Breast epithelium (tissue), 4 donors: ENCODE results near the gene HPD. TPM values are rescaled to one million over a fixed set of nuclear protein-coding genes. Genes with fewer than 3 reads are reported as not detected.
A peak's percentile ranks its signal among the peaks of the same experiment; 100 is the strongest.

Experiments used
- DNase-seq, 2 donors: peaks; one replicate each; pipeline ENCODE4 v3.0.0-alpha.2; 2019; ENCODE audit warnings: low spot score in 2 of 2
- H3K27ac ChIP-seq, 2 donors: fragments of 200-600 bp; sonication (generic) in 1 of 2; one replicate each; pipeline ENCODE4 v1.5.1; 2016 to 2019; ENCODE audit warnings: mild to moderate bottlenecking in 1 of 2
- H3K27me3 ChIP-seq, 2 donors: fragments of 200-600 bp; sonication (generic) in 1 of 2; one replicate each; pipeline versions ENCODE4 v1.5.1 to v1.6.0; 2017 to 2019; ENCODE audit warnings: control low read depth in 1 of 2, mild to moderate bottlenecking in 1 of 2
- H3K36me3 ChIP-seq: fragments of 200-600 bp; one replicate; pipeline ENCODE4 v1.5.1; 2019
- H3K4me1 ChIP-seq, 2 donors: fragments of 200-600 bp; sonication (generic); one replicate each; pipeline ENCODE4 v1.5.1; 2016 to 2019; ENCODE audit warnings: control low read depth in 1 of 2
- H3K4me3 ChIP-seq, 3 donors: fragments of 200-600 bp; sonication (generic); 1 replicate in 2 of 3; 2 replicates in 1 of 3; pipeline ENCODE4 v1.5.1; 2016 to 2019; ENCODE audit warnings: mild to moderate bottlenecking in 3 of 3, moderate library complexity in 2 of 3
- H3K9me3 ChIP-seq, 2 donors: fragments of 200-600 bp; sonication (generic) in 1 of 2; one replicate each; pipeline ENCODE4 v1.5.1; 2016 to 2019; ENCODE audit warnings: control low read depth in 1 of 2
- POLR2A ChIP-seq: fragments of 450-650 bp; IDR thresholded peaks from one replicate; pipeline ENCODE4 v1.6.1; 2016; ENCODE audit warnings: antibody characterized with exemption, mild to moderate bottlenecking, moderate library complexity
- POLR2AphosphoS5 ChIP-seq, 3 donors: sonication (generic); formaldehyde crosslinking; IDR thresholded peaks; one replicate each; pipeline ENCODE4 v1.6.1; 2017; ENCODE audit warnings: antibody characterized with exemption in 3 of 3
- intact Hi-C: fragments of 100-400 bp; cut with DNase I; formaldehyde crosslinking; loops from one replicate; pipeline ENCODE4 v1.15.1; 2023; ENCODE audit warnings: low total_unique reads
- total RNA-seq, 3 donors: library from RNA; depleted of rRNA; stranded (reverse); fragments of >200 nt; gene quantifications; one replicate each; pipeline ENCODE4 v1.1.0, GENCODE V29; 2016
- TF ChIP-seq, protein P1 (sequence below), 3 donors: fragments of 450-650 bp; IDR thresholded peaks; one replicate each; pipeline ENCODE4 v1.5.1; 2016 to 2017; ENCODE audit warnings: antibody characterized with exemption in 3 of 3, mild to moderate bottlenecking in 3 of 3, moderate library complexity in 3 of 3

HPD gene
- total RNA-seq, 3 donors from 2014 or later, result 0.64 to 1.6 TPM; not detected in 1

DNA sequence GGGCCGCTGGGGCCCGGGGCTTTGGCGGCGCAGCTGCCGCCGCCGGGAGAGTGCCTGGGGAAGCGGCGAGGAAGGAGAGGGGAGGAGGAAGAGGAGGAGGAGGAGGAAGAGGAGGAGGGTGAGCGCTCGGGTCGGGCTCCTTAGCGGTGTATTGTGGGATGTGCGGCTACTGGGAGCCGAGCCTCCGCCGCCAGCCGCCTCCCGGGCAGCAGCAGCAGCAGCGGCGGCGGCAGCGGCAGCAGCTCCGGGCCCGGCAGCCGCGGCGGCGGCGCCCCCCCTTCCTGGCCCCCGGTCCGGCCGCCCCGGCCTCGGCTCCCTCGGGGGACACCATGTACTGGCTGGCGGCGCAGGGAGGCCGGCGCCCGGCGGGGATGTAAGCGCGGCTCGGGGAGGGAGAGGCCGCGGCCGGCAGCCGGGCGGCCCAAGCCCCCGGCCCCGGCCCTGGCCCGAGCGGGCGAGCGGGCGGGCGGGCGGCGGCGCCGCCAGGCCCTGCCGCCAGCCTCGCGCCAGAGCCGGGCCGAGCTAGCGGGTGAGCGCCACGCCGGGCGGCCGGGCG lies 54.7 kb downstream of the HPD start, which contains the start of gene SETD1B:
TSS of gene SETD1B (plus strand) at position 149 of the 556 bp plus-strand sequence. CDS start 729 bp downstream, outside the sequence.
- Histone ChIP-seq H3K4me1 (peaks cover 0 to 10% of the 10 kb centered on the region in 2 donors), H3K9me3 (no peaks in the 10 kb centered on the region), H3K36me3 (no peaks in the 10 kb centered on the region), H3K27me3 (no peaks in the 10 kb centered on the region), H3K4me3 (peak within 1 kb of the TSS; percentile 76 to 95 (median 80)), H3K27ac (peak within 1 kb of the TSS; percentile 100)
- intact Hi-C loops, result no loop called here
- no peak for DNase-seq
- TF ChIP-seq POLR2AphosphoS5 (IDR thresholded peaks at IDR 0.05) (no peak), POLR2A (no peak)
- TF ChIP-seq, protein P1, sequence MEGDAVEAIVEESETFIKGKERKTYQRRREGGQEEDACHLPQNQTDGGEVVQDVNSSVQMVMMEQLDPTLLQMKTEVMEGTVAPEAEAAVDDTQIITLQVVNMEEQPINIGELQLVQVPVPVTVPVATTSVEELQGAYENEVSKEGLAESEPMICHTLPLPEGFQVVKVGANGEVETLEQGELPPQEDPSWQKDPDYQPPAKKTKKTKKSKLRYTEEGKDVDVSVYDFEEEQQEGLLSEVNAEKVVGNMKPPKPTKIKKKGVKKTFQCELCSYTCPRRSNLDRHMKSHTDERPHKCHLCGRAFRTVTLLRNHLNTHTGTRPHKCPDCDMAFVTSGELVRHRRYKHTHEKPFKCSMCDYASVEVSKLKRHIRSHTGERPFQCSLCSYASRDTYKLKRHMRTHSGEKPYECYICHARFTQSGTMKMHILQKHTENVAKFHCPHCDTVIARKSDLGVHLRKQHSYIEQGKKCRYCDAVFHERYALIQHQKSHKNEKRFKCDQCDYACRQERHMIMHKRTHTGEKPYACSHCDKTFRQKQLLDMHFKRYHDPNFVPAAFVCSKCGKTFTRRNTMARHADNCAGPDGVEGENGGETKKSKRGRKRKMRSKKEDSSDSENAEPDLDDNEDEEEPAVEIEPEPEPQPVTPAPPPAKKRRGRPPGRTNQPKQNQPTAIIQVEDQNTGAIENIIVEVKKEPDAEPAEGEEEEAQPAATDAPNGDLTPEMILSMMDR (IDR thresholded peaks at IDR 0.05), result no peak

DNA sequence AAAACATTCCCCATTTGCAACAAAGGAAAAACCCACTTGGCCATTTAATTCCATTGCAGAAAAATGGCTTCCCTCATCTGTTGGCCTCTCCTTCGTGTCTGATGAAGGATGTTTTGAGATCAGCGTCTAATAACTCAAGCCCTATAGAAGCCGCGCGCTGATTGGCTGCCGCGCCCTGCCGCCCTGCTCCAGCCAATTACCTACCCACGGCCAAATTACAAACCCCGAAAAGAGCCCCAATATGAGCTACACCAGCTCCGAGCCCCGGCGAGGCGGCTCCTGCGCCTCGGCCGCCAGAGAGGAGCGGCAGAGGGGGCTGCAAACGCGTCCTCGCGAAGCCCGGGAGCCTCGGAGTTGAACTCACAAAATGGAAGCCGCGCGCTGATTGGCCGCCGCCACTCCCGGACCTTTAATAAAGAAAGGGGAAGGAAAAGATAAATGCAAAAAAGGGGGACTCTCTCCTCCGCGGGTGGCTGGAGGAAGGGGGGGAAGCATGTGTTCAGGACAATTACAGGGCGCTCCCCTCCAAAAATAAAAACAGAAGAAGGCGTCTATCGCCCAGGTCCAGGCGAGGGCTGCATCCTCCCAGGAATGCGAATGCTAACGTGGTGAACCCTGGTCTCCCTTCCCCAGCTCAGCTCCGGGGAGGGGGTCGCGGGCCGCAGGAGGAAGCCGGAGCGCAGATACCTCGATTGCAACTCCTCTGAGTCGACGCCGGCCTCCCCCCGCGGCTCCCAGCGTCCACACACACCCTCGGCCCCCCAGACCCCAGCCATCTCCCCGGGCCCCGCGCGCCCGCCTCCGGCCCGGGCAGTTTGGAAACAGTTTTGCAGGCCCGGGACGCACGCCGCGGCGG lies 55.6 kb downstream of the HPD start:
- no peaks in the 10 kb centered on the region for H3K36me3 ChIP-seq
- intact Hi-C loops, result no loop called here
- H3K27ac ChIP-seq, result peak overlapping the region; percentile 100
- H3K4me3 ChIP-seq, result peak overlapping the region; percentile 76 to 95 (median 80)
- no peaks in the 10 kb centered on the region for H3K9me3 ChIP-seq
- no peaks in the 10 kb centered on the region for H3K27me3 ChIP-seq
- TF ChIP-seq, protein P1 (IDR thresholded peaks at IDR 0.05), result peak in 1 of 3 donors; percentile 7
- TF ChIP-seq POLR2AphosphoS5 (IDR thresholded peaks at IDR 0.05) (peak; percentile 66 to 97 (median 95)), POLR2A (peak; percentile 95)
- DNase-seq, result peak; percentile 88 to 93
- H3K4me1 ChIP-seq, result peaks cover 6 to 19% of the 10 kb centered on the region in 2 donors

DNA sequence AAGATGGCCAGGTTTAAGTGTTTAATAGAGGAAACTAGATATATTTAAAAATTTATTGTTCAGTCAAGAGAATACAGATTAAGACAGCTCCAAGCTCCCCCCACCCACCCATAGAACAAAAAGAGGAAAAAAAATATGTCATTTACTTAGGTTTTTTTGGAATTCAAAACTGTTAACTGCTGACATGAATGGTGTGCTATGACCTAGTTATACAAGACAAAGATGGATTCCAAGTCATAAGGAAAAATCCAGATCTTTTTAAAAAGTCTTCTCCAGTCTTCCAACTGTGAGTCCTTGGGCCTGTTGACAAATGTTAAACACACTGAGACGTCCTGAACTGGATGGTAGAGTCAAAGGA lies 56.2 kb downstream of the HPD start:
- intact Hi-C loops, result no loop called here
- no peak for DNase-seq
- peak overlapping the region; percentile 76 to 95 (median 80) for H3K4me3 ChIP-seq
- no peaks in the 10 kb centered on the region for H3K27me3 ChIP-seq
- H3K9me3 ChIP-seq, result no peaks in the 10 kb centered on the region
- peak overlapping the region; percentile 100 for H3K27ac ChIP-seq
- no peaks in the 10 kb centered on the region for H3K36me3 ChIP-seq
- TF ChIP-seq POLR2AphosphoS5 (IDR thresholded peaks at IDR 0.05) (no peak), POLR2A (no peak)
- TF ChIP-seq, protein P1 (IDR thresholded peaks at IDR 0.05), result no peak
- H3K4me1 ChIP-seq, result peaks cover 11 to 25% of the 10 kb centered on the region in 2 donors

DNA sequence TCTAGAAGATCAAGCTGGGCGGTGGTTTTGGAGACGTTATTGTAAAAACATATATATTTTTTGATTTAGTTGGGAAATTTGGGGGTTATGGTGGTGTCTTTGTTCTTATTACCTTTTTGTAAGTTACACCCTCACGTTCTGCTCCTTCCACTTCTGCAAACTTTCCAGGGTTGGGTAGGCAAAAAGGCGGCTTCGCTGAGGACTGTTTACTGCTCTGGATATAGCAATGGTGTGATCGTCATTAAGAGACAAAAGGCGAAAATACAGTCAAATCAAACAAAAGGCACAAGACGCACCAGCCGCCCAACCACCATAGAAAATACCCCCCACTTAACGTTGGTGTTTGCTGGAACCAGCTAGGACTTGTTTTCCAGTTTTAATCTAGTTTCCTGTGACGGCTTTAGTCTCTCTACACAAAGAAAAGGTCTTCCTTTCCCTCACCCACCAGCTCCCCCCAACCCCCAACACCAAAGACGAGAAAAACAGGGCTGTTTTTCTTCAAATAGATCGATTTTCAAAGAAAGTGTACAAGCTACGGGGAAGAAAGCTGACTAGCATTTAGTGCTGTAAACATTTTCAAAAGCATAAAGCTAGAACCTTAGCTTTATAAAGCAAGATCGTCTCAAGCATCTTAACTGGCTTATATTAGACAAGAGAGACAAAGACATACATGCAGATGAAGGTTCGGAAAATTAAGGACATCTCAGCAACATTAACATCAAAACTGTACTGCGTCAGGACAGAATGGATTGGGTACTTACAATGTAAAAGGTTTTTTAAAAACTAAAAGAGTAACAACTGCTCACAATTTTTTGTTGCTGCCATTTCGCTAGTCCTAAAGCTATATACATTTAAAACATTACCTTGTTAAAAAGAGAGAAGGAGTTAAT lies 56.8 kb downstream of the HPD start:
- TF ChIP-seq POLR2A (no peak), POLR2AphosphoS5 (IDR thresholded peaks at IDR 0.05) (no peak)
- TF ChIP-seq, protein P1 (IDR thresholded peaks at IDR 0.05), result no peak
- intact Hi-C loops, result no loop called here
- no peak for DNase-seq
- H3K36me3 ChIP-seq, result no peaks in the 10 kb centered on the region
- no peaks in the 10 kb centered on the region for H3K27me3 ChIP-seq
- H3K9me3 ChIP-seq, result no peaks in the 10 kb centered on the region
- H3K4me3 ChIP-seq, result peak overlapping the region; percentile 76 to 95 (median 80)
- peak overlapping the region; percentile 100 for H3K27ac ChIP-seq
- H3K4me1 ChIP-seq, result peaks cover 14 to 25% of the 10 kb centered on the region in 2 donors
